HFFc6 (cell line): ENCODE results near the gene LZTFL1. TPM values are rescaled to one million over a fixed set of nuclear protein-coding genes. Genes with fewer than 3 reads are reported as not detected.

ENCODE experiments used
- DNase-seq: peaks from one replicate; pipeline ENCODE4 v3.0.0-alpha.2; 2018
- H3K27ac Mint-ChIP-seq: 2 replicates; pipeline ENCODE4 v1.8.0; 2020; ENCODE audit warnings: mild to moderate bottlenecking, mixed read lengths
- H3K27me3 Mint-ChIP-seq: 2 replicates; pipeline ENCODE4 v1.8.0; 2021; ENCODE audit warnings: mild to moderate bottlenecking, moderate library complexity, mixed read lengths; ENCODE audit not compliant: insufficient read depth
- H3K36me3 Mint-ChIP-seq: 2 replicates; pipeline ENCODE4 v1.8.0; 2021; ENCODE audit warnings: low read depth, mixed read lengths
- H3K4me1 Mint-ChIP-seq: 2 replicates; pipeline ENCODE4 v1.8.0; 2020; ENCODE audit warnings: low read depth, mixed read lengths
- H3K4me3 Mint-ChIP-seq: 2 replicates; pipeline ENCODE4 v1.8.0; 2020; ENCODE audit warnings: mild to moderate bottlenecking, moderate library complexity, mixed read lengths
- H3K9me3 Mint-ChIP-seq: 2 replicates; pipeline ENCODE4 v1.8.0; 2020; ENCODE audit warnings: mild to moderate bottlenecking, mixed read lengths
- total RNA-seq, 6 experiments: library from RNA; stranded (reverse); fragmentation: NEBNext Ultra II Directional; extraction: Animal tissue kit (Norgen Biotek cat#: 25700); gene quantifications; 2 replicates in 1 of 6; 3 replicates in 5 of 6; pipeline ENCODE4 v1.2.3, GENCODE V29; 2021
- TF ChIP-seq, protein P1 (sequence below): fragments of 200-600 bp; sonication (generic); IDR thresholded peaks from 2 replicates; pipeline ENCODE4 v1.5.0; 2021; ENCODE audit warnings: antibody characterized with exemption, mild to moderate bottlenecking

Gene LZTFL1
- total RNA-seq, 6 experiments from 2014 or later = 13.0 to 20.0 (median 15.8) TPM

- no peaks in the 10 kb centered on the region for H3K36me3 Mint-ChIP-seq
- H3K4me1 Mint-ChIP-seq = no peaks in the 10 kb centered on the region
- H3K27ac Mint-ChIP-seq = no peak overlapping the region
- no peak overlapping the region for H3K4me3 Mint-ChIP-seq
- TF ChIP-seq, protein P1, sequence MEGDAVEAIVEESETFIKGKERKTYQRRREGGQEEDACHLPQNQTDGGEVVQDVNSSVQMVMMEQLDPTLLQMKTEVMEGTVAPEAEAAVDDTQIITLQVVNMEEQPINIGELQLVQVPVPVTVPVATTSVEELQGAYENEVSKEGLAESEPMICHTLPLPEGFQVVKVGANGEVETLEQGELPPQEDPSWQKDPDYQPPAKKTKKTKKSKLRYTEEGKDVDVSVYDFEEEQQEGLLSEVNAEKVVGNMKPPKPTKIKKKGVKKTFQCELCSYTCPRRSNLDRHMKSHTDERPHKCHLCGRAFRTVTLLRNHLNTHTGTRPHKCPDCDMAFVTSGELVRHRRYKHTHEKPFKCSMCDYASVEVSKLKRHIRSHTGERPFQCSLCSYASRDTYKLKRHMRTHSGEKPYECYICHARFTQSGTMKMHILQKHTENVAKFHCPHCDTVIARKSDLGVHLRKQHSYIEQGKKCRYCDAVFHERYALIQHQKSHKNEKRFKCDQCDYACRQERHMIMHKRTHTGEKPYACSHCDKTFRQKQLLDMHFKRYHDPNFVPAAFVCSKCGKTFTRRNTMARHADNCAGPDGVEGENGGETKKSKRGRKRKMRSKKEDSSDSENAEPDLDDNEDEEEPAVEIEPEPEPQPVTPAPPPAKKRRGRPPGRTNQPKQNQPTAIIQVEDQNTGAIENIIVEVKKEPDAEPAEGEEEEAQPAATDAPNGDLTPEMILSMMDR = no peak
- peaks cover 43% of the 10 kb centered on the region for H3K27me3 Mint-ChIP-seq
- H3K9me3 Mint-ChIP-seq = no peaks in the 10 kb centered on the region
- no peak for DNase-seq
These were observed 67.1 kb downstream of the LZTFL1 start for GRCh38 chr3:45774581-45775521.

DNA sequence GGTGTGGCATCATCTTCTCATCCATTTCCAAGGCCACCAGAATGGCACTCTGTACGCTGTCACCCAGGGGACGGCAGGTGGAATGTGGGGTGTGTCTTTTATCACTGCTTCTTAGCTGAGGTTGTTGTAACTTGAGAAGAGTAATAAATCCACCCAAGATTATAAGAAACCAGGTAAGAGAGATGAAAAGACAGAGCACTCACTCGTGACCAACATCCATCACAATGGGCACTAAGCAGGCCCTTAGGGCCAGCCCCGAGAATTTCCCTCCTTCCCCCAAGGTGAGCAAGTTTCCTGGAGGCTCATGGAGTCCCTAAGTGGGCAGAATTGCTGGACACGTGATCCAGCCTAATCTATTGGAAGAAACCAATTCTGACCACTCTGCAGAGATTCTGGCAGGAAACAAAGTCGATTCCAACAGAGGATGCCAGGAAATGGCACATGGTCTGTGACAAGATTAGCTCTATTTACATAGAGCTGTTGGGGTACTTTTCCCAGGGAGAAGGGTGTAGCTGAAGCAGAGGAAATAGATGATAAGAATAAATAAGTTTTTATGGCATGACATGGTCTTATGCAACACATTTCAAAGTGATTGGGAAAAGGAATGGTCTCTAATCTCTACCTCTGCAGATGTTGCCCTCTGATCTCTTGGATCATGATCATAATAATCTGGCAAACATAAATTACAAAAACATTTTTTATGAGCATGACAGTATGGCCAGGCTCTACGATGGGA is 68.0 kb downstream of the LZTFL1 start:
- H3K9me3 Mint-ChIP-seq = no peaks in the 10 kb centered on the region

More for the DNA sequence above, 68.0 kb downstream of the LZTFL1 start:
- Mint-ChIP-seq H3K27me3 (peaks cover 42% of the 10 kb centered on the region), H3K4me1 (no peaks in the 10 kb centered on the region), H3K27ac (no peak overlapping the region), H3K4me3 (no peak overlapping the region), H3K36me3 (no peaks in the 10 kb centered on the region)
- no peak for DNase-seq
- TF ChIP-seq, protein P1 = no peak

Other genes with a start within 250 kb of the LZTFL1 start
- 10 to 100 TPM; 25.0 to 34.8 (median 27.2) TPM for gene LIMD1, start 247.4 kb downstream of the LZTFL1 start, total RNA-seq
- gene SACM1L, start 152.7 kb downstream of the LZTFL1 start, total RNA-seq = 10 to 100 TPM; 43.9 to 51.3 (median 47.8) TPM
- gene SLC6A20, start 45.6 kb downstream of the LZTFL1 start, total RNA-seq = not detected
- gene CCR9, start 44.4 kb upstream of the LZTFL1 start, total RNA-seq = not detected
- not detected for gene CXCR6, start 101.3 kb upstream of the LZTFL1 start, total RNA-seq
- 10 to 100 TPM; 20.8 to 30.7 (median 27.2) TPM for gene FYCO1, start 153.7 kb upstream of the LZTFL1 start, total RNA-seq
- gene XCR1, start 185.4 kb upstream of the LZTFL1 start, total RNA-seq = not detected